ENCODE data around the gene ICA1.

Gene ICA1

GRCh38 chr7:8226501-8226900 is 35.5 kb downstream of the ICA1 start:
- DNase-seq = no peak

- no peak for DNase-seq
Measured at GRCh38 chr7:8221567-8221966, 40.4 kb downstream of the ICA1 start.

GRCh38 chr7:8221101-8221495 is 40.9 kb downstream of the ICA1 start:
- DNase-seq = no peak

GRCh38 chr7:8220376-8221100 is 41.4 kb downstream of the ICA1 start:
- no peak for DNase-seq

GRCh38 chr7:8217200-8218068 is 44.5 kb downstream of the ICA1 start:
- DNase-seq = peak; percentile 54

- DNase-seq = no peak
Measured at GRCh38 chr7:8216334-8216690, 45.7 kb downstream of the ICA1 start.

- no peak for DNase-seq
Measured at GRCh38 chr7:8215648-8216333, 46.2 kb downstream of the ICA1 start.

- DNase-seq = peak; percentile 82
Measured at GRCh38 chr7:8214244-8214824, 47.6 kb downstream of the ICA1 start.

- no peak for DNase-seq
Measured at GRCh38 chr7:8213381-8213780, 48.6 kb downstream of the ICA1 start.

GRCh38 chr7:8212638-8213037 is 49.3 kb downstream of the ICA1 start:
- DNase-seq = no peak

- DNase-seq = no peak
Measured at GRCh38 chr7:8211725-8212096, 50.3 kb downstream of the ICA1 start.

GRCh38 chr7:8210845-8211724 is 50.9 kb downstream of the ICA1 start:
- no peak for DNase-seq

- DNase-seq = no peak
Measured at GRCh38 chr7:8209353-8209752, 52.6 kb downstream of the ICA1 start.

GRCh38 chr7:8208816-8209215 is 53.2 kb downstream of the ICA1 start:
- no peak for DNase-seq

- no peak for DNase-seq
Measured at GRCh38 chr7:8206956-8207355, 55.0 kb downstream of the ICA1 start.

- peak; percentile 4 for DNase-seq
Measured at GRCh38 chr7:8205537-8205936, 56.4 kb downstream of the ICA1 start.

- peak; percentile 39 for DNase-seq
Measured at GRCh38 chr7:8205031-8205387, 57.0 kb downstream of the ICA1 start.

- no peak for DNase-seq
Measured at GRCh38 chr7:8204339-8205030, 57.5 kb downstream of the ICA1 start.

- DNase-seq = no peak
Measured at GRCh38 chr7:8201846-8202441, 60.0 kb downstream of the ICA1 start.

GRCh38 chr7:8200717-8201116 is 61.2 kb downstream of the ICA1 start:
- no peak for DNase-seq

- DNase-seq = no peak
Measured at GRCh38 chr7:8200316-8200715, 61.7 kb downstream of the ICA1 start.

Measured in fibroblast of skin of abdomen (primary cell).